DOHH2 (cell line): ENCODE results near the gene TMEM250.

Experiments
- CTCF ChIP-seq: fragments of 200-600 bp; sonication (generic); IDR thresholded peaks from one replicate; pipeline ENCODE4 v1.5.1; 2014; ENCODE audit warnings: antibody characterized with exemption, mild to moderate bottlenecking, low read depth, low read length; ENCODE audit not compliant: poor library complexity, severe bottlenecking
- EZH2phosphoT487 ChIP-seq: fragments of 200-600 bp; sonication (generic); IDR thresholded peaks from 2 replicates; pipeline ENCODE4 v1.6.1; 2017; ENCODE audit warnings: borderline replicate concordance, mild to moderate bottlenecking, antibody characterized with exemption, low read length, moderate library complexity, mixed read lengths

- TF ChIP-seq CTCF, result no peak
- no peak for TF ChIP-seq EZH2phosphoT487
Measured at GRCh38 chr9:136128436-136128835, 9.8 kb upstream of the TMEM250 start.
